H1 (cell line): Measurements from ENCODE around the gene DOCK11. TPM values are rescaled to one million over a fixed set of nuclear protein-coding genes. Genes with fewer than 3 reads are reported as not detected.

Source experiments
- SIRT6 ChIP-seq: IDR thresholded peaks from one replicate; pipeline ENCODE4 v1.7.1; 2012; ENCODE audit warnings: low read length, inconsistent platforms
- polyA plus RNA-seq, 7 experiments: library from polyadenylated mRNA; depleted of rRNA in 3 of 7; stranded (reverse) in 5 of 7; unstranded in 2 of 7; fragments of >200 nt in 5 of 7; fragments of 200-250 nt in 2 of 7; gene quantifications; 1 replicate in 5 of 7; 2 replicates in 1 of 7; 4 replicates in 1 of 7; pipeline versions ENCODE4 v1.2.1 to v1.2.3, GENCODE V29; 2011 to 2013; ENCODE audit warnings: missing spikeins in 2 of 7, mixed read lengths in 2 of 7
- total RNA-seq: library from RNA; stranded (reverse); fragmentation: NEBNext Ultra II Directional; extraction: Animal tissue kit (Norgen Biotek cat#: 25700); gene quantifications from 2 replicates; pipeline ENCODE4 v1.2.1, GENCODE V29; 2021

The DOCK11 gene
- total and polyA plus RNA-seq, 2 of the 8 experiments (the other 6 are each of a cell fraction or from before 2014, with no cell fraction given): 4.9 to 12.0 TPM

DNA sequence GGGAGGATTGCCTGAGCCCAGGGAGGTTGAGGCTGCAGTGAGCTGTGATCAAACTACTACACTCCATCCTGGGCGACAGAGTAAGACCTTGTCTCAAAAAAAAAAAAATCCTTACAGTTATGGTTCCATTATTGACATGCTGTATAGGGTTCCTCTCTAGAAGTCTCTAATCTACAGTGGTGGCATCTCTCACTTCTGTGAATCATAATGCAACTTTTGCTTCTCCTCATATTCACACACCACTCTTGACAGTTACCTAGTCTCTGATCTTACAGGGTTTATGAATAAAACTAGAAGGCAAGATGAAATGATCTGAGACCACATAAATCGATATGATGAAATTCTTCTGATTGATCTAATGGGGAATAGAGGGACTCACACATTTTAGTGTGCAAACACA, 40.6 kb downstream of the DOCK11 start (continued):
- TF ChIP-seq SIRT6: no peak
